Fibroblast of peridontal ligament (primary cell): ENCODE results near the gene BLMH.

Experiments
- DNase-seq: peaks from one replicate; pipeline ENCODE4 v3.0.0-alpha.2; 2010; ENCODE audit errors: extremely low read depth

BLMH gene

GRCh38 chr17:30304778-30305177, 13.0 kb upstream of the BLMH start:
- no peak for DNase-seq

DNA sequence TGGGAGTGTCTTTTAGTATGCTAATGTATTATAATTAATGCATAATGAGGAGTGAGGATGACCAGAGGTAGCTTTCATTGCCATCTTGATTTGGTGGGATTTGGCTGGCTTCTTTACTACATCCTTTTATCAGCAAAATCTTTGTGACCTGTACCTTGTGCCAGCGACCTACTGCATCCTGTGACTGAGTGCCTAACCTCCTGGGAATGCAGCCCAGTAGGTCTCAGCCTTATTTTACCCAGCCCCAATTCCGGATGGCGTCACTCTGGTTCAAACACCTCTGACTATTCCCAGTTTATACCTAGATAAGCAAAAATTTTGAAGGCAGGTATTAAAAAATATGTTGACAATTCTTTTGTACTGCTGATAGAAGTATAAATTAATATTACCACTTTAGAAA, 10.5 kb upstream of the BLMH start:
- no peak for DNase-seq

- DNase-seq = peak; percentile 33
These were observed 9.1 kb upstream of the BLMH start for GRCh38 chr17:30300818-30301217.

- DNase-seq = peak; percentile 45
These were observed 7.3 kb upstream of the BLMH start for GRCh38 chr17:30299000-30299399.

- DNase-seq = no peak
These were observed 6.0 kb upstream of the BLMH start for GRCh38 chr17:30297715-30298114.

DNA sequence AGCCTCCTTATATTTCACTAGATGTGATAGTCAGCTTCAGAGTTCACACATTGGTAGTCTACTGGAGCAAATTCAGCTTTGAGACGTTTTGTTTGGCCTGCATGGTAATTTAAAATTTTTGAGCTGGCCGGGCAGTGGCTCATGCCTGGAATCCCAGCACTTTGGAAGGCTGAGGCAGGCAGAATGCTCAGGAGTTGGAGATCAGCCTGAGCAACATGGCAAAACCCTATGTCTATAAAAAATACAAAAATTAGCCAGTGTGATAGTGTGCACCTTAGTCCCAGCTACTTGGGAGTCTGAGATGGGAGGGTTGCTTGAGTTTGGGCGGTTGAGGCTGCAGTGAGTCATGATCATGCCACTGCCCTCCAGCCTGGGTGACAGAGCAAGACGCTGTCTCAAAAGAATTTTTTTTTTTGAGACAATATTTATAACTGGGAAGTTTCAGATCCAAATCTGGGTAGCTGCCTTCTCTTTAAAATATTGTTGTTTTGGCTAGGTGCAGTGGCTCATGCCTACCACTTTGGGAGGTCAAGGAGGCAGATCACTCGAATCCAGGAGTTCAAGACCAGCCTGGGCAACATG, 4.8 kb upstream of the BLMH start:
- DNase-seq = no peak

- DNase-seq = peak; percentile 52
These were observed 628 bp upstream of the BLMH start for GRCh38 chr17:30292286-30292858.

DNA sequence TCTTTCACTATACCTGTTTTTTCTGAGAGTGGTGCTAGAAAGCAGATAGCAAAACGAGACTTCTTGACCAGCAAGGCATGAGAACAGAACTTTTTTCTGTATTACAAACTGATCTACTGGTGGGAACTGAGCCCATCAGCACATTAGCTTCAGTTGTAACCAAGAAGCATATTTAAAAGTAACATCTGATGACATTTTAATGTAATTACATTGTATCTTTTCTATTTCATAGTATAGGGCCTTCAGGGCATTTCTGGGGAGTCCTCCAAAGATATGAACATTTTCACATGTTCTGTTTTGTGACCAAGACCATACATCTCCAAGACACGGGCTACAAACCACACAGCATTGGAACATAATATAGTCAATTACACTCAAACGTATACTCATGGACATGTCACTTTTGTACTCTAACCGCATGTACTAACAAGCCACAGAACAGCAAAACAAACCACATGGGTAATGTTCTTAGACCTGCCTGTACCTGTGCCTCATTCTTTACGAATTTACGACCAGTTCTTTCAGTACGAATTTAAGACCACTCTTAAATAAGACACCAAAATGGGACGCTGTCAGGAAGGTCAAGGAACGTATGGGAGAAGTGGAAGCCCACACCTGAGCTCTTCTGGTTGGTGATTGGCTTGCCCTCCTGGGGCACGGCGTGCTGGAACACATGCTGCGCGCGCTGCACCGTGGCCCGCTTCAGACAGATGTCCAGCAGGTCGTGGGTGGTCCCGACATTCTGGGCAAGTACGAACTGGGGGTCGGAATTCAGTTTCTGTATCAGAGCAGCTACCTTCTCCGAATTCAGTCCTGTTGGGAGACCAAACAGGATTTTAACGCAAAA, 825 bp downstream of the BLMH start:
- DNase-seq = peak; percentile 21

DNA sequence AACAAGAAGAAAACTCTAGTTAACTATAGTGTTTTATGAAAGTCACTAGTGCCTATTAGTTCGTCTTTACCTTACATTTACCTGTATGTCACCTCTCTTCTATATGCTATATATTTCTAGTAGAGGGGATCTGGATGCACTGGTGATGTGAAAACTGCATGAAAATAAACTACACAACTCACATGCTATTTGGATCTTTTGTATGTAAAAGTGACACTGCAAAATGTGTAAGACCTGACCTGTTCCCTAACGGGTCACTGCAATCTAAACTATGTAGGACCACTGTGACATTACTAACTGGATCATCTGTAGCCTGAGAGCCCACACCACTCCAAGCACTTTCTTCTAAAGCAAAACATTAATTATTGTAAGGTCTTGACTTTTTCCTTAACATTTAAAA, 1.7 kb downstream of the BLMH start:
- DNase-seq = no peak

DNA sequence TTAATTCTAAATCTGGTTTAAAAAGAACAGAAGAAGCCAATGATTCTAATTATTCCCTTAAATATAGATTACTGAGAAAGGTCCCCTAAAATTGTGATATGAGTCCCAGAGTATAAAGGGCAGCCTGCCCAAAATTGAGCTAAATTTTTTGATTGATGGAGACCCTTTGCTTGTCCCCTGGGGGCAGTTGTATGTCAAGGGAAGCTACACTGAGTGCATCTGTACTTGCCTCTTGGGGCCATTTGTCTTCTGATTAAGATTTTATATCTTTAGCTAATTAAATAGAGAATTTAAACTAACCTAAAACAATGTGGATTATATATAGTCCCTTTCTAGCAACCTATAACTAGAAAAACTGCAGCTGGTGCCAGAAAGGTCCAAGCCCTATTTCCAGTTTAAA, 12.6 kb downstream of the BLMH start:
- DNase-seq = no peak

- DNase-seq = peak; percentile 62
These were observed 13.7 kb downstream of the BLMH start for GRCh38 chr17:30278032-30278431.

GRCh38 chr17:30275911-30276310, 15.8 kb downstream of the BLMH start:
- DNase-seq = no peak

DNA sequence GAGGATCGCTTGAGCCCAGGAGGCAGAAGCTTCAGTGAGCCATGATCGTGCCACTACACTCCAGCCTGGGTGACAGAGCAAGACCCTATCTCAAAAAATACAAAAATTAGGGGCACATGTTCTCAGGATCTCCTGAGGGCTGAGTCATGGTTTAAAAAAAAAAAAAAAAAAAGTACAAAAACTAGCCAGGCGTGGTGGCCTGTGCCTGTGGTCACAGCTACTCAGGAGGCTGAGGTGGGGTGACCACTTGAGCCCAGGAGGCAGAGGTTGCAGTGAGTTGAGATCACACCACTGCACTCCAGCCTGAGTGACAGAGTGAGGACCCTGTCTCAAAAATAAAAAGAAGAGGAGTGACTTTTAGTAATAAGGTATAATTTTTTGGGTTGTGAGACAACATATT, 16.9 kb downstream of the BLMH start:
- no peak for DNase-seq

DNA sequence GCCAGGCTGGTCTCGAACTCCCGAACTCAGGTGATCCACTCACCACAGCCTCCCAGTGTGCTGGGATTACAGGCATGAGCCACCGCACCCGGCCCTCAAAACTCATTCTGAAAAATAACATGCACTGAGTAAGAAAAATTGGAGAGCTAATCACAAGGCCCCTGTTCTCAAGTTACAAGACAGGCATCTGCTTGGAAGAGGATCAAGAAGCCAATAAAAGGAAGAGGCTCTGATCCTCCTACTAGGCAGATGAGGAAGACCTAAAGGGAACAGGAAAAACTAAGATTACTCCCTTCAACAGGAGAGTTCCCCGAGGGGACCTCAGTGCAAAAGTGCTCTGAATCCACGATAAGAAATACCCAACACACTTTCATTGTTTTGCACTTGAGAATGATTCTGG, 18.4 kb downstream of the BLMH start:
- DNase-seq = peak; percentile 58

GRCh38 chr17:30271102-30271501, 20.6 kb downstream of the BLMH start:
- no peak for DNase-seq

- DNase-seq = no peak
These were observed 24.1 kb downstream of the BLMH start for GRCh38 chr17:30267625-30268024.

DNA sequence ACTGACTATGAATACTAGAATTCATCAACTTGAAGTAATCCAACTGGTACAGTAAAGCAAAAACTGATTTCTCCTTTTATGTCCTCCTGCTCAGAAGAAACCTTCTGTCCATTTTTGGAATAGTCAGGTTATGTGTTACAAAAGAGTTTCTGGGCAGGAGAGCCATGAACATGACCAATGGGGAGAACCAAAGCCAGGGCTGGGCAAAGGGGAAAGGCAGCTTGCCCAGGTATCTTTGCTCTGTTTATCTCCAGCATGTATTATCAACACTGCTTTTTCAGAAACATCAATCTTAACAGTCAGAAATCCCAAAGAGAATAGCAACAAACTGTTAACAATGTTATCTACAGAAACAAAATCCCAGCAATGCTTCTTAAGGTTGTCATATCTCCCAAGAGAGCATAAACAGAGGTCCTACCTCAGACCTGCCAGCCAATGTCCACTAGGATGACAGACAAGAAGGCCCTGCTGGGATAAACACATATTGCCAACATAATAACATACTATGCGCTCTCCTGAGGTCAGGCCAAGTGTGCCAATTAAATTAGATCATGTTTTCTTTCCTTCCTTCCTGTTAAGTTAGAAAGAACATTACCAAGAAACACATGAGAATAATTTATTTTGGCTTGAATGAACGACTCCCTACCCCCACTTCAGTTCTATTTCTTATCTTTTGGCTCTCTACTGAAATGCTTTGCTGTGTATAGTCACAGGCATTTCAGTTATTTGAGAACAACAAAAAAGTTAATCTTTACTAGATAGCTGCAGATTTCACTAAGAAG, 28.0 kb downstream of the BLMH start:
- peak; percentile 13 for DNase-seq

DNA sequence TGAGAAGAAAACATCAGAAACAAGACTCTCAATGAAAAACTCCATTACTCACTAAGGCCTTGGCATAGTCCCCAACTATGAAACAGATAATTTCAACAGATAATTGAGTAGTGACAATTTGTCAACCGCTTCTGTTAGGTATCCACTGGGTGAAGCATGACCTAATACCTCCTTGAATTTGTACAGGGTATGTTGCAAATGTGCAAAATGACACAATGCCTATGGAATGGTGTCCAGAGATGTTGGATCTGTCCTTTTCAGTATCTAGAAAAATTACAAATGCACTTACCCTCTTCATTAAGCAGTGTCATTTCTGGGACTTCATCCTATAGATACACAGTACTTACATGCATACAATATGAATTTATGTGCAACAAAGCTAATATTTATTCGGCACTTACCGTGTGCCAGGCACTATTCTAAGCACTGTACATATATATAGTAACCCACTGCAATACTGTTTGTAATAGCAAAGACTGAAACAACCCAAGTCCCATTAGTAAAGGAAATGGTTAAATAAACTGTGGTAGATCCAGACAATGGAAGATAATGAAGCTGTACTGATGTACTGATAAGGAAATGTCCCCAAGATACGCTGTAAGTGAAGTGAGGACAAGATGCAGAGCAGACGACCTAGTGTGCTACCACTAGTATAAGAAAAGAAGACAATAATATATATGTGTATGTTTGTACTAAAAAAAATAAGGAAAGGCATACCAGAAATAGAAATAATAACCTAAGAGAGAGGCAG, 34.8 kb downstream of the BLMH start:
- DNase-seq = peak; percentile 14

DNA sequence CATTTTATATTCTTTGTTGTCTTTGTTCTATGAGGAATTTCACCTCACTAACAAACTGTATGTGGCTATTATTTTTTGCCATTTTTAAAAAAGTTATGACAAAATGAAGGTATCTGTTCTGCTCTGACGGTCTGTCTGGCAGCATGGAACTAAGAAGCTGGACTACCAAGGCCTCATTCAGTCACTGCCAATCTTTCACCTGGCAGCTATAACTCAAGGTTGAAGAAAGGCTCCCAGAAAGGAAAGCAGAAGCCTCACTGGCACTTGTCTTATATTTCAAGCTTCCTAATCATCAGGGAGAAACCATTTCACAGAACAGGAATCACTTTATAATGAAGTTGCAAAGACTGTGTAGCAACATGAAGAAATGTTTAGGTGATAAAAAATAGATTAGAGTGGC, 37.6 kb downstream of the BLMH start:
- no peak for DNase-seq

- DNase-seq = no peak
These were observed 38.4 kb downstream of the BLMH start for GRCh38 chr17:30253312-30253711.

GRCh38 chr17:30251931-30252330, 39.8 kb downstream of the BLMH start:
- peak; percentile 13 for DNase-seq

DNA sequence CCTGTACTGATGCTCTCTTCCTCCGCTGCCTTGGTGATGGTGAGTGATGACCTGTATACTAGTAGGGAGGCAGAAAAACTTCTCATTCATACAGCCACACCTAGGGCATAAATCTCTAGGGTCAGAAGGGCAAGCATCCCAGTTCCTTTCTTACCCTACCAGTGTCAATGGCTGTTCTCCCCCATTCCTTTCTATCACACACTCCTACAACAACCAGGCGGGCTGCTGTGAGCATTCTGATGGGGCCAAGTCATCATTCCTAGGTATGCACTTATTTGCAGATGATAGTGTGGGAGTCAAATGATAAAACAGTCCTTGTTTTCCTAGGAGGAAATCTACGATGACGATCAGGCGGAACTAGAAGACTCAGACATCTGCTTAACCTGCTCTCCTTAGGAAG, 42.3 kb downstream of the BLMH start:
- DNase-seq = no peak
